HepG2 (cell line): Measurements from ENCODE around the gene UAP1L1. TPM values are rescaled to one million over a fixed set of nuclear protein-coding genes. Genes with fewer than 3 reads are reported as not detected.

Source experiments
- ATF4 ChIP-seq, 2 experiments: fragments of 450-650 bp in 1 of 2; sonication (generic) in 1 of 2; formaldehyde crosslinking; IDR thresholded peaks; 2 replicates each; pipeline versions ENCODE4 v1.5.0 to v1.8.0; 2020 to 2022; ENCODE audit warnings: mild to moderate bottlenecking in 1 of 2, missing genetic modification reagents in 1 of 2
- BATF2 ChIP-seq: sonication (generic); formaldehyde crosslinking; IDR thresholded peaks from 2 replicates; pipeline ENCODE4 v1.8.0; 2022; ENCODE audit warnings: mild to moderate bottlenecking, missing genetic modification reagents, moderate library complexity
- CSRNP1 ChIP-seq: sonication (generic); formaldehyde crosslinking; IDR thresholded peaks from 2 replicates; pipeline ENCODE4 v1.8.1; 2023; ENCODE audit warnings: mild to moderate bottlenecking, missing genetic modification reagents
- ESRRA ChIP-seq: sonication (generic); formaldehyde crosslinking; IDR thresholded peaks from 2 replicates; pipeline ENCODE4 v1.5.1; 2020; ENCODE audit warnings: mild to moderate bottlenecking, low read depth, missing genetic modification reagents
- FOSL2 ChIP-seq: sonication (generic); formaldehyde crosslinking; IDR thresholded peaks from 2 replicates; pipeline ENCODE4 v1.4.0; 2020; ENCODE audit warnings: missing genetic modification reagents
- IKZF1 ChIP-seq: fragments of 450-650 bp; IDR thresholded peaks from 2 replicates; pipeline ENCODE4 v1.7.1; 2016
- ISX ChIP-seq: sonication (generic); formaldehyde crosslinking; conservative IDR thresholded peaks from 2 replicates; pipeline ENCODE4 v1.5.0; 2020; ENCODE audit warnings: missing genetic modification reagents
- NFKB2 ChIP-seq: sonication (generic); formaldehyde crosslinking; IDR thresholded peaks from 2 replicates; pipeline ENCODE4 v1.4.0; 2020; ENCODE audit warnings: missing genetic modification reagents, borderline replicate concordance
- NPAS2 ChIP-seq: sonication (generic); formaldehyde crosslinking; IDR thresholded peaks from 2 replicates; pipeline ENCODE4 v1.8.0; 2022; ENCODE audit warnings: mild to moderate bottlenecking, missing genetic modification reagents, borderline replicate concordance
- PHF8 ChIP-seq: sonication (generic); formaldehyde crosslinking; IDR thresholded peaks from 2 replicates; pipeline ENCODE4 v1.5.0; 2020; ENCODE audit warnings: missing genetic modification reagents
- SOX13 ChIP-seq, 3 experiments: fragments of 450-650 bp in 1 of 3; sonication (generic) in 1 of 3; formaldehyde crosslinking in 1 of 3; IDR thresholded peaks in 2 of 3; conservative IDR thresholded peaks in 1 of 3; 2 replicates each; pipeline versions ENCODE4 v1.5.0 to v1.6.1; 2016 to 2020; ENCODE audit warnings: antibody characterized with exemption in 1 of 3, mild to moderate bottlenecking in 1 of 3, missing compliant biosample characterization in 1 of 3, missing genetic modification reagents in 1 of 3, moderate library complexity in 1 of 3
- SYNCRIP ChIP-seq: fragments of 200-400 bp; formaldehyde crosslinking; IDR thresholded peaks from 2 replicates; pipeline ENCODE4 v1.6.1; 2018; ENCODE audit warnings: mild to moderate bottlenecking, low read depth, low read length; ENCODE audit not compliant: insufficient read depth
- ZBTB14 ChIP-seq: sonication (generic); formaldehyde crosslinking; IDR thresholded peaks from 2 replicates; pipeline ENCODE4 v1.4.0; 2020; ENCODE audit warnings: missing genetic modification reagents
- ZNF160 ChIP-seq: sonication (generic); formaldehyde crosslinking; IDR thresholded peaks from 2 replicates; pipeline ENCODE4 v1.8.0; 2022; ENCODE audit warnings: mild to moderate bottlenecking, inconsistent platforms, missing genetic modification reagents
- ZNF24 ChIP-seq: fragments of 450-650 bp; IDR thresholded peaks from 2 replicates; pipeline ENCODE4 v1.6.1; 2017; ENCODE audit warnings: antibody characterized with exemption, mild to moderate bottlenecking
- ZNF281 ChIP-seq: sonication (generic); formaldehyde crosslinking; IDR thresholded peaks from 2 replicates; pipeline ENCODE4 v1.4.0; 2020; ENCODE audit warnings: missing genetic modification reagents, borderline replicate concordance
- ZNF558 ChIP-seq: sonication (generic); formaldehyde crosslinking; IDR thresholded peaks from 2 replicates; pipeline ENCODE4 v1.9.0; 2022; ENCODE audit warnings: mild to moderate bottlenecking, missing genetic modification reagents, borderline replicate concordance
- ZNF713 ChIP-seq: sonication (generic); formaldehyde crosslinking; IDR thresholded peaks from 2 replicates; pipeline ENCODE4 v1.4.0; 2020; ENCODE audit warnings: mild to moderate bottlenecking, missing genetic modification reagents
- ZNF790 ChIP-seq: sonication (generic); formaldehyde crosslinking; IDR thresholded peaks from 2 replicates; pipeline ENCODE4 v1.8.0; 2022; ENCODE audit warnings: missing genetic modification reagents, mild to moderate bottlenecking, borderline replicate concordance
- polyA plus RNA-seq, 8 experiments: library from polyadenylated mRNA; depleted of rRNA in 3 of 8; stranded (reverse) in 7 of 8; unstranded in 1 of 8; fragments of >200 nt; fragmentation: Illumina TruSeq in 4 of 8; extraction: Trizol in 4 of 8; gene quantifications; 2 replicates each; pipeline versions ENCODE4 v1.2.1 to v1.2.3, GENCODE V29; 2011 to 2016; ENCODE audit warnings: low read depth in 4 of 8, missing spikeins in 1 of 8, mixed read lengths in 1 of 8; ENCODE audit not compliant: insufficient read depth in 1 of 8
- total RNA-seq, 5 experiments: library from RNA; depleted of rRNA; stranded (reverse); fragments of >200 nt; fragmentation: Illumina TruSeq; extraction: Trizol; gene quantifications; 2 replicates each; pipeline ENCODE4 v1.2.3, GENCODE V29; 2016; ENCODE audit warnings: low read depth in 1 of 5

Gene UAP1L1
- total and polyA plus RNA-seq, 2 of the 13 experiments (the other 11 are each of a cell fraction or from before 2014, with no cell fraction given) = 5.4 to 6.4 TPM

GRCh38 chr9:137129456-137130175 is 52.3 kb downstream of the UAP1L1 start (continued):
- TF ChIP-seq CSRNP1 (CRISPR knock-in tag) (peak; percentile 57; the same call in 1 of the 2 replicates), ZBTB14 (peak; percentile 94), ZNF24 (no peak), ATF4 (CRISPR knock-in tag; IDR thresholded peaks at IDR 0.05) (no peak), ZNF713 (CRISPR knock-in tag) (no peak; the same call in 1 of the 2 replicates), ESRRA (CRISPR knock-in tag) (no peak), IKZF1 (no peak), BATF2 (0 out of 2 replicates have a peak, but pooled peaks have one; percentile 72), ISX (CRISPR knock-in tag) (peak; percentile 23; the same call in 1 of the 2 replicates), ZNF160 (no peak), NFKB2 (peak; percentile 62; the same call in 1 of the 2 replicates), NPAS2 (CRISPR knock-in tag) (no peak), ZNF281 (CRISPR knock-in tag) (no peak), PHF8 (CRISPR knock-in tag) (peak; percentile 72), SOX13 (IDR thresholded peaks at IDR 0.05) (no peak), SOX13 (CRISPR knock-in tag; conservative IDR thresholded peaks at IDR 0.05 in 1 of 2, IDR thresholded peaks at IDR 0.05 in 1 of 2) (no peak), FOSL2 (CRISPR knock-in tag) (no peak), ZNF558 (CRISPR knock-in tag) (peak; percentile 57; the same call in 1 of the 2 replicates), ZNF790 (peak; percentile 74; the same call in 1 of the 2 replicates), SYNCRIP (no peak)
